ENCODE measurements around the gene REG4.

DNA sequence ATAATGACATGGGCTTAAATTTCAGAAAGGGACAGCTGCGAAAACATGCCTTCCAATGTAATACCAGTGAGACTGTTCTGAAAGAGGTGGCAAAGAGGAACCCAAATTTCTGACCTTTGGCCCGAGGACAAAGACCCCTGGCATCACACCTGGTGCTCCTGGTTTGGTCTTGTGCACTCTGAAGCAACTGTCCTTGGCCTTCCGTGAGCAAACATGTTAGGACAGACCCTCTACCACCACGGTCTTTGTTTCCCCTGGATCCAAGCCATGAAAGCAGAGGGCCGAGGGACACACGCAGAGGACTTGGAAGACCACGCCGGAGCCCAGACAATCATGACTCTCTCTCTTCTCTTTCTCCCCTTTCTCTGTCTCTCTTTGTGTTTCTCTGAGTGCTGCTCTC is 6.0 kb downstream of the REG4 start:
- TF ChIP-seq CTCF (IDR thresholded peaks at IDR 0.05): no peak
- TF ChIP-seq POLR2A (IDR thresholded peaks at IDR 0.05): no peak
